ENCODE results near the gene NECTIN1.

NECTIN1 gene

DNA sequence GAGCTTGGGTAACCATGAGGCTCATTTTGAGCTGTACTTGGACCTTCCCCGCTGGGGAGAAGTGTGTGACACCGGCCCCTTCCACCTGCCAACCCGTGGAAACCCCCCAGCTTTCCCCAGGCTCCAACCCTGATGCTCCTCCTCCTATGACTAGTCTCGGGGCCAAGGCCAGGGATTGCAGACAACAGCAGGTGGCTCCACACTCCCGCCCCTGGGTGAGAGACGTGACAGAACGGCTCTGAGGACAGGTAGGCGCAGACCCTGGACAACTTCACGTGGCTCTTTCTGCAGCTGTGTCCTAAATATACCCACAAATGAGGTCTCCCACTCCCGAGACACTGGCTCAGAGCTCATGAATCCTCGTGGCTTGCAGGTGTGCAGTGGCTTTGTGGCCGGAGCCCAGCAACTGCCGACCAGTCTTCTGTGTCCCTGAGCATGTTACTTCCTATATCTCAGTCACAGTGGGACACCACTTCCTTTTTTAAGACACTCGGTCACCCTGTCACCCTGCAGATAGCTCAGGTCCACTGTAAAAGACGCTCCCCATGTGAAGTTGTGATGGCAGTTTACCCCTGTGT is 55.2 kb downstream of the NECTIN1 start:
- H3K4me1 ChIP-seq (ENCODE audit: control insufficient read depth, low read length) = peaks cover 62% of the 10 kb centered on the region
- peak overlapping the region; percentile 62 for H3K4me3 ChIP-seq (ENCODE audit: low read length)
- no peaks in the 10 kb centered on the region for H3K27me3 ChIP-seq (ENCODE audit: control insufficient read depth, low read length)
- no peaks in the 10 kb centered on the region for H3K79me2 ChIP-seq (ENCODE audit: control insufficient read depth, low read length)
- H3K27ac ChIP-seq (ENCODE audit: low read depth, low read length) = peak overlapping the region; percentile 90
- H3K4me2 ChIP-seq (ENCODE audit: low read length) = peak overlapping the region; percentile 87
- H4K20me1 ChIP-seq (ENCODE audit: control insufficient read depth, insufficient read depth, low read depth, low read length) = no peaks in the 10 kb centered on the region
- no peak for TF ChIP-seq EZH2phosphoT487 (IDR thresholded peaks at IDR 0.05; ENCODE audit: borderline replicate concordance, low read length)
- TF ChIP-seq, protein P1, sequence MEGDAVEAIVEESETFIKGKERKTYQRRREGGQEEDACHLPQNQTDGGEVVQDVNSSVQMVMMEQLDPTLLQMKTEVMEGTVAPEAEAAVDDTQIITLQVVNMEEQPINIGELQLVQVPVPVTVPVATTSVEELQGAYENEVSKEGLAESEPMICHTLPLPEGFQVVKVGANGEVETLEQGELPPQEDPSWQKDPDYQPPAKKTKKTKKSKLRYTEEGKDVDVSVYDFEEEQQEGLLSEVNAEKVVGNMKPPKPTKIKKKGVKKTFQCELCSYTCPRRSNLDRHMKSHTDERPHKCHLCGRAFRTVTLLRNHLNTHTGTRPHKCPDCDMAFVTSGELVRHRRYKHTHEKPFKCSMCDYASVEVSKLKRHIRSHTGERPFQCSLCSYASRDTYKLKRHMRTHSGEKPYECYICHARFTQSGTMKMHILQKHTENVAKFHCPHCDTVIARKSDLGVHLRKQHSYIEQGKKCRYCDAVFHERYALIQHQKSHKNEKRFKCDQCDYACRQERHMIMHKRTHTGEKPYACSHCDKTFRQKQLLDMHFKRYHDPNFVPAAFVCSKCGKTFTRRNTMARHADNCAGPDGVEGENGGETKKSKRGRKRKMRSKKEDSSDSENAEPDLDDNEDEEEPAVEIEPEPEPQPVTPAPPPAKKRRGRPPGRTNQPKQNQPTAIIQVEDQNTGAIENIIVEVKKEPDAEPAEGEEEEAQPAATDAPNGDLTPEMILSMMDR (IDR thresholded peaks at IDR 0.05; ENCODE audit: low read depth, low read length, poor library complexity, severe bottlenecking) = peak; percentile 71
- peaks cover 7% of the 10 kb centered on the region; the same call in 1 of the 2 replicates for H3K9me3 ChIP-seq (ENCODE audit: control insufficient read depth, insufficient read depth, low read length)
- H3K9me2 ChIP-seq (replicated peaks; ENCODE audit: control insufficient read depth, low read length) = no peaks in the 10 kb centered on the region
- H3K36me3 ChIP-seq (ENCODE audit: control insufficient read depth, low read length) = no peaks in the 10 kb centered on the region
- peaks cover 19% of the 10 kb centered on the region for H3F3A ChIP-seq (ENCODE audit: control insufficient read depth, insufficient read depth)

- Histone ChIP-seq H3K9me2 (replicated peaks; ENCODE audit: control insufficient read depth, low read length) (no peaks in the 10 kb centered on the region), H3K36me3 (ENCODE audit: control insufficient read depth, low read length) (no peaks in the 10 kb centered on the region), H3F3A (ENCODE audit: control insufficient read depth, insufficient read depth) (peaks cover 19% of the 10 kb centered on the region), H3K4me2 (ENCODE audit: low read length) (peak overlapping the region; percentile 87), H4K20me1 (ENCODE audit: control insufficient read depth, insufficient read depth, low read depth, low read length) (no peaks in the 10 kb centered on the region), H3K27me3 (ENCODE audit: control insufficient read depth, low read length) (no peaks in the 10 kb centered on the region), H3K4me1 (ENCODE audit: control insufficient read depth, low read length) (peaks cover 62% of the 10 kb centered on the region), H3K79me2 (ENCODE audit: control insufficient read depth, low read length) (no peaks in the 10 kb centered on the region), H3K27ac (ENCODE audit: low read depth, low read length) (peak overlapping the region; percentile 90), H3K4me3 (ENCODE audit: low read length) (peak overlapping the region; percentile 62), H3K9me3 (ENCODE audit: control insufficient read depth, insufficient read depth, low read length) (peaks cover 7% of the 10 kb centered on the region; the same call in 1 of the 2 replicates)
- no peak for TF ChIP-seq EZH2phosphoT487 (IDR thresholded peaks at IDR 0.05; ENCODE audit: borderline replicate concordance, low read length)
- TF ChIP-seq, protein P1 (IDR thresholded peaks at IDR 0.05; ENCODE audit: low read depth, low read length, poor library complexity, severe bottlenecking) = no peak
These were observed 55.8 kb downstream of the NECTIN1 start for GRCh38 chr11:119673052-119673758.

DNA sequence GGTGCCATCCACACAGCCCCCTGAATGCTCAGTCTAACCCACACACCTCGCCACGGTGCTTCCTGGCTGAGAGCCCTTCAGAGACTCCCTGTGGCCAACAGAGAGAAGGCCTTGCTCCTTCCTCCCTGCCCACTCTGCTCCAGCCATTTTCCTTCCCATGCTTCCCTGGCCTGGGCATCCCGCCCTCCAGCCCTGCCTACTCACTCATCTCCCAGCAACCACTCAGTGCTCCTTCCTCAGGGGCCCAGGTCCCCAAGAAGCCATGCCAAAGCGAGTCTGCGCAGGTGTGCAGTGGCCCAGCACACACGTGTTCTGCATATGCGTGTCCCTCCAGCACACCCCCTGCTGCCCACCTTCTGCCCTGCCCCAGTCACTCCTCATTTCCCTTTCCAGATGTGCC is 56.4 kb downstream of the NECTIN1 start:
- TF ChIP-seq, protein P1 (IDR thresholded peaks at IDR 0.05; ENCODE audit: low read depth, low read length, poor library complexity, severe bottlenecking) = no peak
- no peak for TF ChIP-seq EZH2phosphoT487 (IDR thresholded peaks at IDR 0.05; ENCODE audit: borderline replicate concordance, low read length)
- peaks cover 2% of the 10 kb centered on the region; the same call in 1 of the 2 replicates for H3K9me3 ChIP-seq (ENCODE audit: control insufficient read depth, insufficient read depth, low read length)
- H4K20me1 ChIP-seq (ENCODE audit: control insufficient read depth, insufficient read depth, low read depth, low read length) = no peaks in the 10 kb centered on the region
- H3K36me3 ChIP-seq (ENCODE audit: control insufficient read depth, low read length) = no peaks in the 10 kb centered on the region
- H3K27me3 ChIP-seq (ENCODE audit: control insufficient read depth, low read length) = no peaks in the 10 kb centered on the region
- H3K27ac ChIP-seq (ENCODE audit: low read depth, low read length) = peak overlapping the region; percentile 90
- H3K9me2 ChIP-seq (replicated peaks; ENCODE audit: control insufficient read depth, low read length) = no peaks in the 10 kb centered on the region
- peaks cover 19% of the 10 kb centered on the region for H3F3A ChIP-seq (ENCODE audit: control insufficient read depth, insufficient read depth)
- no peaks in the 10 kb centered on the region for H3K79me2 ChIP-seq (ENCODE audit: control insufficient read depth, low read length)
- H3K4me3 ChIP-seq (ENCODE audit: low read length) = peak overlapping the region; percentile 62
- peak overlapping the region; percentile 87 for H3K4me2 ChIP-seq (ENCODE audit: low read length)
- peaks cover 62% of the 10 kb centered on the region for H3K4me1 ChIP-seq (ENCODE audit: control insufficient read depth, low read length)

Measured in DOHH2 (cell line).